Lower lobe of right lung (tissue), 2 donors: ENCODE data around the gene ETHE1. TPM values are rescaled to one million over a fixed set of nuclear protein-coding genes. Genes with fewer than 3 reads are reported as not detected.
A peak's percentile ranks its signal among the peaks of the same experiment; 100 is the strongest.

Experiments used
- ATAC-seq, 2 donors: fragments of 200-7000 bp; cut with Tn5 transposase; one replicate each; pipeline ENCODE4 v1.9.1; 2020 to 2022; ENCODE audit warnings: mild to moderate bottlenecking in 2 of 2, moderate library complexity in 2 of 2
- DNase-seq: peaks from one replicate; pipeline ENCODE4 v3.0.0-alpha.2; 2020
- H3K27ac ChIP-seq: fragments of 200-600 bp; one replicate; pipeline ENCODE4 v1.8.0; 2022
- H3K27me3 ChIP-seq: fragments of 200-600 bp; one replicate; pipeline ENCODE4 v1.8.0; 2022; ENCODE audit warnings: low read depth
- H3K36me3 ChIP-seq: fragments of 200-600 bp; one replicate; pipeline ENCODE4 v1.8.0; 2022; ENCODE audit warnings: mild to moderate bottlenecking
- H3K4me1 ChIP-seq: fragments of 200-600 bp; one replicate; pipeline ENCODE4 v1.8.0; 2022
- H3K4me3 ChIP-seq: fragments of 200-600 bp; one replicate; pipeline ENCODE4 v1.8.0; 2022; ENCODE audit warnings: mild to moderate bottlenecking
- H3K9me3 ChIP-seq: fragments of 200-600 bp; one replicate; pipeline ENCODE4 v1.8.0; 2022
- CTCF ChIP-seq: fragments of 200-600 bp; IDR thresholded peaks from one replicate; pipeline ENCODE4 v1.8.0; 2022; ENCODE audit warnings: antibody characterized with exemption, mild to moderate bottlenecking
- intact Hi-C: fragments of 100-400 bp; cut with DNase I; formaldehyde crosslinking; loops from one replicate; pipeline ENCODE4 v1.11.0; 2022
- total RNA-seq: library from RNA; stranded (reverse); fragmentation: NEBNext Ultra II Directional; extraction: Animal tissue kit (Norgen Biotek cat#: 25700); gene quantifications from one replicate; pipeline ENCODE4 v1.2.1, GENCODE V29; 2021
- donor health status: DM: no; HTN: yes; CAD: no; lungs with severe emphysema.

ETHE1 gene
- total RNA-seq, 1 donor from 2014 or later: 47.4 TPM

GRCh38 chr19:43505941-43506340 lies 21.1 kb downstream of the ETHE1 start:
- intact Hi-C loops: no loop called here
- Histone ChIP-seq H3K36me3 (peaks cover 27% of the 10 kb centered on the region), H3K4me1 (peaks cover 23% of the 10 kb centered on the region), H3K27me3 (no peaks in the 10 kb centered on the region), H3K27ac (no peak overlapping the region), H3K9me3 (no peaks in the 10 kb centered on the region), H3K4me3 (no peak overlapping the region)
- no peak for TF ChIP-seq CTCF
- no peak for DNase-seq
- no peak for ATAC-seq

- ATAC-seq (no peak), DNase-seq (no peak)
- TF ChIP-seq CTCF: no peak
These were observed 21.9 kb downstream of the ETHE1 start for GRCh38 chr19:43505186-43505456.

DNA sequence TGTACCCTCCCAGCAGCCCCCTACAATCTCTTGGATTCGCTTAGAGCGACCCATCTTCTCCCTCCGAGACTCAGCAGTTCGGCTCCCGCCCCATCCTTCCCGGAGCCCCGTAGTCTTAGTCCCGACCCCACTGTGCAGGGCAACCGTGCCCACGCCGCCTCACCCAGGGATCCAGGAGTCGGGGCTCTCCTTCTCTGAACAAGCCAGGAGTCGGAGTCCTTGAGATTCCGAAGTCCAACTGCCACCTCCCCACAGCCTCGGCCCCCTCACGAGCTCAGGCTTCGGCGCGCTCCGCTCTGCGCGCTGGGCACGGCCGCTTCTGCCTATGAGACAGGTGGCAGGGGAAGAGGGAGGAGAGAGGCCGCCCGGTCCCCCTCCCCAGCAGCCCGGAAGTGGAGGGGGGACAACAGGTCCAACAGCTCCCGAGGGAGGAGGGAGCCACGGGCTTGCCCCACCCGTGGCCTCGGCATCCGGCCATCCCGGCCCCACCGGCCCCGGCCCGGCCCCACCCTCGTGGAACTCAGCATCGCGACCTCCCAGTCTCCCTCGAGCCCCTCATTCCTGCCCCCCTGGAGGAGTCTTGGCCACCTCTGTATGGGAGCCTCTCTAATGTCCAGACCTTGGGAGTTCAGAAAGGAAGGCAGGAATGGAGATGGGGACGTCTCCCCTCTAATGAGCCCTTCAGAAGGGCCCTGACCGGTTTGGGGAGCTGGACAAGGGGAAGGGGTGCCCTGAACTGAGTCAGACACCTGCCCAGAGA lies 22.4 kb downstream of the ETHE1 start, which contains the start of gene PHLDB3:
TSS of gene PHLDB3 (minus strand) at position 321 of the 760 bp plus-strand sequence. CDS start 628 bp downstream, outside the sequence.
- H3K9me3 ChIP-seq: no peaks in the 10 kb centered on the region
- H3K27me3 ChIP-seq: no peaks in the 10 kb centered on the region
- H3K4me3 ChIP-seq: peak within 1 kb of the TSS; percentile 77
- H3K27ac ChIP-seq: peak within 1 kb of the TSS; percentile 80
- DNase-seq (peak; percentile 58), ATAC-seq (peak; percentile 61 to 66)
- TF ChIP-seq CTCF: no peak
- intact Hi-C loops: no loop called here
- peaks cover 15% of the 10 kb centered on the region for H3K36me3 ChIP-seq
- H3K4me1 ChIP-seq: peaks cover 23% of the 10 kb centered on the region

More at GRCh38 chr19:43505186-43505456, 21.9 kb downstream of the ETHE1 start:
- H3K9me3 ChIP-seq: no peaks in the 10 kb centered on the region
- peaks cover 20% of the 10 kb centered on the region for H3K36me3 ChIP-seq
- no peak overlapping the region for H3K27ac ChIP-seq
- no peak overlapping the region for H3K4me3 ChIP-seq
- H3K27me3 ChIP-seq: no peaks in the 10 kb centered on the region
- intact Hi-C loops: no loop called here
- H3K4me1 ChIP-seq: peaks cover 23% of the 10 kb centered on the region

DNA sequence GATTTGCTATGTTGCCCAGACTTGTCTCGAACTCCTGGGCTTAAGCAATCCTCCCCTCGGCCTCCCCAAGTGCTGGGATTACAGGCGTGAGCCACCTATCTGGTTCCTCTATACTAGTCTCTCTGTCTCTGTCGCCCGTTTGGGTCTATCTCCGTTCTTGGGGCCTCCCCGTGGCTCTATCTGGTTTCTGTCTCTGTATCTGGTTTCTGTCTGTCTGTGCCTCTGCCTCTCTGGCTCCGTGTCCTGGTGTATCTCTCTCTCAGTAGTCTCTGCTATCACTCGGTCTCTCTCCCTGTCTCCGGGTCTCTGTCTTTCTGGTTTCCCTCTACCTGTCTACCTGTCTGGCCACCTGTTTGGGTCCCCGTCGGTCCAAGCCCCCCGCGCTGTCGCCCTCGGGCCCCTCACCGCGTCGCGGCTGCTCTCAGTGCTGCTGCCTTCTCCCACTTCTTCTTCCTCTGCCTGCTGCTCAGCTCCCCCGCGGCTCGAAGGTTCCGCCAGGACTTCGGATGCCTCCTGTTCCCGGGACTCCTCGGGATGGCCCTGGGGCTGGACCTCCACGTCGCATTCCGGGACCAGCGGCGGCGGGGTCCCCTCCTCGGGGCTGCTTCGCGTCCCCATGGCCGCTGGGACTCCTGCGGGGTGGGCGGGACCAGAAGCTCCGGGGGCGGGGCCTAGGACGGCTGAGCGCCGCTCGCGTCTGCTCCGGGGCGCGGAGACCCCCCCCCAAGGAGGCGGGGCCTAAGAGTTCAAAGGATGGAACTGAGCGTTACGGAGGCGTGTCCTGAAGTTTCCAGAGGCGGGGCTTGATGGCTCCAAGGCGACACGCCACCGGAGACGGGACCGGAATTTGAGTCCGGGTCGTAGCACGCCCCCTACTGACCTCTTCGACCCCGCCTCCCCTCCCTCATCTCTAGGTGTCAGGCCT lies 23.2 kb downstream of the ETHE1 start:
- Histone ChIP-seq H3K27ac (peak overlapping the region; percentile 80), H3K36me3 (peaks cover 10% of the 10 kb centered on the region), H3K27me3 (no peaks in the 10 kb centered on the region), H3K4me3 (peak overlapping the region; percentile 77), H3K4me1 (peaks cover 23% of the 10 kb centered on the region), H3K9me3 (no peaks in the 10 kb centered on the region)
- TF ChIP-seq CTCF: no peak
- intact Hi-C loops: no loop called here
- DNase-seq (peak; percentile 98), ATAC-seq (peak; percentile 98)

- Histone ChIP-seq H3K36me3 (peaks cover 3% of the 10 kb centered on the region), H3K4me3 (peak overlapping the region; percentile 77), H3K27ac (no peak overlapping the region), H3K4me1 (peaks cover 23% of the 10 kb centered on the region), H3K27me3 (no peaks in the 10 kb centered on the region), H3K9me3 (no peaks in the 10 kb centered on the region)
- intact Hi-C loops: no loop called here
- TF ChIP-seq CTCF: no peak
- ATAC-seq (no peak), DNase-seq (no peak)
These were observed 24.5 kb downstream of the ETHE1 start for GRCh38 chr19:43502419-43502976.
